ENCODE results near the gene GRAMD2B. TPM values are rescaled to one million over a fixed set of nuclear protein-coding genes. Genes with fewer than 3 reads are reported as not detected.

The GRAMD2B gene
- polyA plus RNA-seq, 1 donor from 2014 or later: not detected

DNA sequence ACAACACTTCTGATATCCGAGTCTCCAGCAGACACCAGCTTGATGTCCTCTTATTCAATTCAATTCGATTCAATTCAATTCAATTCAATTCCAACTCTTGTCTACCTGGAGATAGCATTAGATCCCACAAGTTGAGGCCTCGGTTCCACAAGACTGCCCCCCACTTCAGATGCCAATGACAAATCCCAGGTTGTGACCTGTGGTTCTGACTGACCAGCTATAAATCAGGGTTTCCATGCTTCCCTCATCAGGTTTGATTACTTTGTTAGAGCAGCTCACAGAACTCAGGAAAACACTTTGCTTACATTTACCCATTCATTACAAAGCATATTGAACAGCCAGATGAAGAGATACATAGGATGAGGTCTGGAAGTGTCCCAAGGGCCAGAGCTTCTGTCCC is 89.2 kb downstream of the GRAMD2B start:
- H3K36me3 ChIP-seq (ENCODE audit: insufficient read depth, low read length): no peaks in the 10 kb centered on the region
- H3K27me3 ChIP-seq (ENCODE audit: insufficient read depth, low read depth, low read length): no peaks in the 10 kb centered on the region
- no peaks in the 10 kb centered on the region for H3F3A ChIP-seq (ENCODE audit: insufficient read depth, low read length, poor library complexity, severe bottlenecking)
- TF ChIP-seq RAD21 (conservative IDR thresholded peaks at IDR 0.05) (no peak), MXI1 (conservative IDR thresholded peaks at IDR 0.05; ENCODE audit: poor library complexity, severe bottlenecking) (no peak), EZH2 (IDR thresholded peaks at IDR 0.05; ENCODE audit: borderline replicate concordance, insufficient read depth, low read length, poor library complexity, severe bottlenecking) (no peak), SMC3 (conservative IDR thresholded peaks at IDR 0.05; ENCODE audit: poor library complexity) (no peak), POLR2AphosphoS5 (IDR thresholded peaks at IDR 0.05) (no peak), EP300 (conservative IDR thresholded peaks at IDR 0.05; ENCODE audit: poor library complexity, severe bottlenecking) (no peak), TAF1 (IDR thresholded peaks at IDR 0.05; ENCODE audit: low read depth) (no peak)
- TF ChIP-seq, protein P1, sequence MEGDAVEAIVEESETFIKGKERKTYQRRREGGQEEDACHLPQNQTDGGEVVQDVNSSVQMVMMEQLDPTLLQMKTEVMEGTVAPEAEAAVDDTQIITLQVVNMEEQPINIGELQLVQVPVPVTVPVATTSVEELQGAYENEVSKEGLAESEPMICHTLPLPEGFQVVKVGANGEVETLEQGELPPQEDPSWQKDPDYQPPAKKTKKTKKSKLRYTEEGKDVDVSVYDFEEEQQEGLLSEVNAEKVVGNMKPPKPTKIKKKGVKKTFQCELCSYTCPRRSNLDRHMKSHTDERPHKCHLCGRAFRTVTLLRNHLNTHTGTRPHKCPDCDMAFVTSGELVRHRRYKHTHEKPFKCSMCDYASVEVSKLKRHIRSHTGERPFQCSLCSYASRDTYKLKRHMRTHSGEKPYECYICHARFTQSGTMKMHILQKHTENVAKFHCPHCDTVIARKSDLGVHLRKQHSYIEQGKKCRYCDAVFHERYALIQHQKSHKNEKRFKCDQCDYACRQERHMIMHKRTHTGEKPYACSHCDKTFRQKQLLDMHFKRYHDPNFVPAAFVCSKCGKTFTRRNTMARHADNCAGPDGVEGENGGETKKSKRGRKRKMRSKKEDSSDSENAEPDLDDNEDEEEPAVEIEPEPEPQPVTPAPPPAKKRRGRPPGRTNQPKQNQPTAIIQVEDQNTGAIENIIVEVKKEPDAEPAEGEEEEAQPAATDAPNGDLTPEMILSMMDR (IDR thresholded peaks at IDR 0.05; ENCODE audit: poor library complexity, severe bottlenecking): no peak
- TF ChIP-seq, protein P2, sequence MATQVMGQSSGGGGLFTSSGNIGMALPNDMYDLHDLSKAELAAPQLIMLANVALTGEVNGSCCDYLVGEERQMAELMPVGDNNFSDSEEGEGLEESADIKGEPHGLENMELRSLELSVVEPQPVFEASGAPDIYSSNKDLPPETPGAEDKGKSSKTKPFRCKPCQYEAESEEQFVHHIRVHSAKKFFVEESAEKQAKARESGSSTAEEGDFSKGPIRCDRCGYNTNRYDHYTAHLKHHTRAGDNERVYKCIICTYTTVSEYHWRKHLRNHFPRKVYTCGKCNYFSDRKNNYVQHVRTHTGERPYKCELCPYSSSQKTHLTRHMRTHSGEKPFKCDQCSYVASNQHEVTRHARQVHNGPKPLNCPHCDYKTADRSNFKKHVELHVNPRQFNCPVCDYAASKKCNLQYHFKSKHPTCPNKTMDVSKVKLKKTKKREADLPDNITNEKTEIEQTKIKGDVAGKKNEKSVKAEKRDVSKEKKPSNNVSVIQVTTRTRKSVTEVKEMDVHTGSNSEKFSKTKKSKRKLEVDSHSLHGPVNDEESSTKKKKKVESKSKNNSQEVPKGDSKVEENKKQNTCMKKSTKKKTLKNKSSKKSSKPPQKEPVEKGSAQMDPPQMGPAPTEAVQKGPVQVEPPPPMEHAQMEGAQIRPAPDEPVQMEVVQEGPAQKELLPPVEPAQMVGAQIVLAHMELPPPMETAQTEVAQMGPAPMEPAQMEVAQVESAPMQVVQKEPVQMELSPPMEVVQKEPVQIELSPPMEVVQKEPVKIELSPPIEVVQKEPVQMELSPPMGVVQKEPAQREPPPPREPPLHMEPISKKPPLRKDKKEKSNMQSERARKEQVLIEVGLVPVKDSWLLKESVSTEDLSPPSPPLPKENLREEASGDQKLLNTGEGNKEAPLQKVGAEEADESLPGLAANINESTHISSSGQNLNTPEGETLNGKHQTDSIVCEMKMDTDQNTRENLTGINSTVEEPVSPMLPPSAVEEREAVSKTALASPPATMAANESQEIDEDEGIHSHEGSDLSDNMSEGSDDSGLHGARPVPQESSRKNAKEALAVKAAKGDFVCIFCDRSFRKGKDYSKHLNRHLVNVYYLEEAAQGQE (IDR thresholded peaks at IDR 0.05; ENCODE audit: borderline replicate concordance): no peak
- no peaks in the 10 kb centered on the region for H3K9me3 ChIP-seq (ENCODE audit: low read length)
- H3K79me2 ChIP-seq (replicated peaks; ENCODE audit: insufficient read depth, low read length): no peaks in the 10 kb centered on the region
- no peak overlapping the region for H3K4me2 ChIP-seq (ENCODE audit: low read length)
- H3K9ac ChIP-seq (ENCODE audit: low read length): no peak overlapping the region
- H4K20me1 ChIP-seq (ENCODE audit: insufficient read depth): no peaks in the 10 kb centered on the region
- no peaks in the 10 kb centered on the region for H3K9me2 ChIP-seq (ENCODE audit: insufficient read depth, low read length)
- H3K27ac ChIP-seq (ENCODE audit: low read length): no peak overlapping the region
- H2AFZ ChIP-seq (ENCODE audit: low read depth, low read length): no peak overlapping the region
- no peak overlapping the region for H3K4me3 ChIP-seq (ENCODE audit: low read length)

DNA sequence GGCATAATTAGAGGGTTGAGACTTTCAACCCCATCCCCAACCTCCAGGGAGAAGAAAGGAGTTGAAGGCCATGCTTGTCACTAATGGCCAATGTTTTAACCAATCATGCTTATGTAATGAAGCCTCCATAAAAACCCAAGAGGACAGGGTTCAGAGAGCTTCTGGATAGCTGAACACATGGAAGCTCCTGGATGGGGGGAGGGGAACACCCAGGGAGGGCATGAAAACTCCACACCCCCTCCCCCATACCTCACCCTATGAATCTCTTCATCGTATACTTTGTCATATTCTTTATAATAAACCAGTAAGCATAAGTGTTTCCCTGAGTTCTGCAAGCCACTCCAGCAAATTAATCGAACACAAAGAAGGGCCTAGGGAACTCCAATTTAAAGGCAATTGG is 90.1 kb downstream of the GRAMD2B start:
- H2AFZ ChIP-seq (ENCODE audit: low read depth, low read length): no peak overlapping the region

More for the DNA sequence above, 90.1 kb downstream of the GRAMD2B start:
- Histone ChIP-seq H3K79me2 (replicated peaks; ENCODE audit: insufficient read depth, low read length) (no peaks in the 10 kb centered on the region), H3K4me2 (ENCODE audit: low read length) (no peak overlapping the region), H3K27ac (ENCODE audit: low read length) (no peak overlapping the region), H4K20me1 (ENCODE audit: insufficient read depth) (no peaks in the 10 kb centered on the region), H3K9ac (ENCODE audit: low read length) (no peak overlapping the region), H3K9me2 (ENCODE audit: insufficient read depth, low read length) (no peaks in the 10 kb centered on the region), H3F3A (ENCODE audit: insufficient read depth, low read length, poor library complexity, severe bottlenecking) (no peaks in the 10 kb centered on the region), H3K9me3 (ENCODE audit: low read length) (no peaks in the 10 kb centered on the region), H3K36me3 (ENCODE audit: insufficient read depth, low read length) (no peaks in the 10 kb centered on the region), H3K27me3 (ENCODE audit: insufficient read depth, low read depth, low read length) (no peaks in the 10 kb centered on the region), H3K4me3 (ENCODE audit: low read length) (no peak overlapping the region)
- TF ChIP-seq SMC3 (conservative IDR thresholded peaks at IDR 0.05; ENCODE audit: poor library complexity) (no peak), RAD21 (conservative IDR thresholded peaks at IDR 0.05) (no peak), POLR2AphosphoS5 (IDR thresholded peaks at IDR 0.05) (no peak), TAF1 (IDR thresholded peaks at IDR 0.05; ENCODE audit: low read depth) (no peak), MXI1 (conservative IDR thresholded peaks at IDR 0.05; ENCODE audit: poor library complexity, severe bottlenecking) (no peak)
- TF ChIP-seq, protein P2 (IDR thresholded peaks at IDR 0.05; ENCODE audit: borderline replicate concordance): no peak
